WTC11 (cell line): ENCODE results near the gene NINL. TPM values are rescaled to one million over a fixed set of nuclear protein-coding genes. Genes with fewer than 3 reads are reported as not detected.

ENCODE experiments used
- ATAC-seq: fragments of 200-7000 bp; cut with Tn5 transposase; 2 replicates; pipeline ENCODE4 v1.10.0; 2021; ENCODE audit warnings: mild to moderate bottlenecking, moderate library complexity
- CTCF ChIA-PET: fragments of 300-600 bp; sonication (Branson Sonifier 250); formaldehyde crosslinking; loops from one replicate; lab custom pipeline; 2021; ENCODE audit warnings: antibody characterized with exemption; lab: Charles Lee
- POLR2A ChIA-PET: fragments of 350-600 bp; sonication (Branson Sonifier 250); formaldehyde crosslinking; loops from one replicate; lab custom pipeline; 2021; ENCODE audit warnings: antibody characterized with exemption; lab: Charles Lee
- DNase-seq: peaks from one replicate; pipeline ENCODE4 v3.0.0; 2021; ENCODE audit warnings: low spot score
- H3K27ac Mint-ChIP-seq: 2 replicates; pipeline ENCODE4 v1.8.0; 2021; ENCODE audit warnings: mixed read lengths
- H3K27me3 Mint-ChIP-seq: 2 replicates; pipeline ENCODE4 v1.8.0; 2021; ENCODE audit warnings: low read depth, mild to moderate bottlenecking, moderate library complexity, mixed read lengths
- H3K36me3 Mint-ChIP-seq: 2 replicates; pipeline ENCODE4 v1.8.0; 2021; ENCODE audit warnings: mixed read lengths
- H3K4me1 Mint-ChIP-seq: 2 replicates; pipeline ENCODE4 v1.8.0; 2022; ENCODE audit warnings: mixed read lengths
- H3K4me3 Mint-ChIP-seq: 2 replicates; pipeline ENCODE4 v1.8.0; 2021; ENCODE audit warnings: mild to moderate bottlenecking, moderate library complexity, mixed read lengths
- H3K9me3 Mint-ChIP-seq: 2 replicates; pipeline ENCODE4 v1.8.0; 2021; ENCODE audit warnings: mixed read lengths
- AR ChIP-seq: fragments of 250-450 bp; sonication (Bioruptor Pico); IDR thresholded peaks from 2 replicates; pipeline ENCODE4 v1.9.0; 2021; ENCODE audit warnings: mild to moderate bottlenecking
- ESRRA ChIP-seq: sonication (generic); formaldehyde crosslinking; IDR thresholded peaks from 2 replicates; pipeline ENCODE4 v1.8.1; 2022; ENCODE audit warnings: mild to moderate bottlenecking, missing genetic modification reagents, borderline replicate concordance
- FOXK1 ChIP-seq: sonication (generic); formaldehyde crosslinking; IDR thresholded peaks from 2 replicates; pipeline ENCODE4 v1.8.0; 2022; ENCODE audit warnings: mild to moderate bottlenecking, moderate library complexity, missing genetic modification reagents
- JUN ChIP-seq: sonication (generic); formaldehyde crosslinking; IDR thresholded peaks from 2 replicates; pipeline ENCODE4 v1.8.0; 2023; ENCODE audit warnings: mild to moderate bottlenecking, missing genetic modification reagents
- PRDM15 ChIP-seq: sonication (generic); formaldehyde crosslinking; IDR thresholded peaks from 2 replicates; pipeline ENCODE4 v1.8.0; 2022; ENCODE audit warnings: missing genetic modification reagents
- TCF7 ChIP-seq: sonication (generic); formaldehyde crosslinking; IDR thresholded peaks from 2 replicates; pipeline ENCODE4 v1.8.0; 2022; ENCODE audit warnings: mild to moderate bottlenecking, low read depth, missing genetic modification reagents, moderate library complexity
- ZNF232 ChIP-seq: sonication (generic); formaldehyde crosslinking; IDR thresholded peaks from 2 replicates; pipeline ENCODE4 v1.8.0; 2022; ENCODE audit warnings: mild to moderate bottlenecking, missing genetic modification reagents
- total RNA-seq: library from RNA; stranded (reverse); gene quantifications from 3 replicates; pipeline ENCODE4 v1.2.3, GENCODE V29; 2021
- TF ChIP-seq, protein P1 (sequence below): sonication (generic); formaldehyde crosslinking; conservative IDR thresholded peaks from 2 replicates; pipeline ENCODE4 v1.8.1; 2023; ENCODE audit warnings: mild to moderate bottlenecking, low read depth, missing genetic modification reagents, moderate library complexity
- TF ChIP-seq, protein P2 (sequence below): sonication (generic); formaldehyde crosslinking; IDR thresholded peaks from 2 replicates; pipeline ENCODE4 v1.8.1; 2023; ENCODE audit warnings: mild to moderate bottlenecking, missing genetic modification reagents, moderate library complexity
- TF ChIP-seq, protein P3 (sequence below): sonication (generic); formaldehyde crosslinking; IDR thresholded peaks from 2 replicates; pipeline ENCODE4 v1.8.0; 2022; ENCODE audit warnings: mild to moderate bottlenecking, missing genetic modification reagents

Gene NINL
- total RNA-seq, 1 experiment from 2014 or later = 36.0 TPM

- H3K36me3 Mint-ChIP-seq = peaks cover 38% of the 10 kb centered on the region
- CTCF ChIA-PET = no interaction called here
Observed at GRCh38 chr20:25468126-25469075, 116.9 kb downstream of the NINL start.

DNA sequence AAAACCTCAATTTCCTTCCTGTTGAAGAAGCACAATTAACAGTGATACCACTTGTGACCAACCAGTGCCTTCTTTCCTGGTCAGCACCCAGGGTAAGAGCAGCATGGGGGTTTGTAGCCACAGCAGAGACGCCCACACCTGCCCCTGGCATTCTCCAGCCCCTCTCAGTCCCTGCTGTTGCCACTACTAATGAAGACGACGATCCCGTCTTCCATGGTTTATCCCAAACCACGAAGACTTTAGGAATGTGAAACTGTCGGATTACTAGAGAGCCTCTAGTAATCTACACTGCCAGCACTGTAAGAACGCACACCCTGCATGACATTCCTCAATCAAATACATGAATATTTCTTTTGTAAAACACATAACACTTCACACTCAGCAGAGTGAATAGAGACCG is 117.9 kb downstream of the NINL start:
- ChIA-PET POLR2A (no interaction called here), CTCF (interaction anchor here (1.5 kb wide), 1 partner anchor 9 kb away, joined by 4 read pairs; no protein-coding TSS in a partner anchor)
- DNase-seq = no peak
- ATAC-seq = no peak
- no peaks in the 10 kb centered on the region for H3K9me3 Mint-ChIP-seq
- H3K27me3 Mint-ChIP-seq = no peaks in the 10 kb centered on the region; the same call in 1 of the 2 replicates
- no peak overlapping the region for H3K27ac Mint-ChIP-seq
- peaks cover 34% of the 10 kb centered on the region for H3K36me3 Mint-ChIP-seq
- H3K4me1 Mint-ChIP-seq = peaks cover 3% of the 10 kb centered on the region; the same call in 1 of the 2 replicates
- TF ChIP-seq FOXK1 (CRISPR knock-in tag) = no peak
- TF ChIP-seq, protein P1, sequence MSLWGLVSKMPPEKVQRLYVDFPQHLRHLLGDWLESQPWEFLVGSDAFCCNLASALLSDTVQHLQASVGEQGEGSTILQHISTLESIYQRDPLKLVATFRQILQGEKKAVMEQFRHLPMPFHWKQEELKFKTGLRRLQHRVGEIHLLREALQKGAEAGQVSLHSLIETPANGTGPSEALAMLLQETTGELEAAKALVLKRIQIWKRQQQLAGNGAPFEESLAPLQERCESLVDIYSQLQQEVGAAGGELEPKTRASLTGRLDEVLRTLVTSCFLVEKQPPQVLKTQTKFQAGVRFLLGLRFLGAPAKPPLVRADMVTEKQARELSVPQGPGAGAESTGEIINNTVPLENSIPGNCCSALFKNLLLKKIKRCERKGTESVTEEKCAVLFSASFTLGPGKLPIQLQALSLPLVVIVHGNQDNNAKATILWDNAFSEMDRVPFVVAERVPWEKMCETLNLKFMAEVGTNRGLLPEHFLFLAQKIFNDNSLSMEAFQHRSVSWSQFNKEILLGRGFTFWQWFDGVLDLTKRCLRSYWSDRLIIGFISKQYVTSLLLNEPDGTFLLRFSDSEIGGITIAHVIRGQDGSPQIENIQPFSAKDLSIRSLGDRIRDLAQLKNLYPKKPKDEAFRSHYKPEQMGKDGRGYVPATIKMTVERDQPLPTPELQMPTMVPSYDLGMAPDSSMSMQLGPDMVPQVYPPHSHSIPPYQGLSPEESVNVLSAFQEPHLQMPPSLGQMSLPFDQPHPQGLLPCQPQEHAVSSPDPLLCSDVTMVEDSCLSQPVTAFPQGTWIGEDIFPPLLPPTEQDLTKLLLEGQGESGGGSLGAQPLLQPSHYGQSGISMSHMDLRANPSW (CRISPR knock-in tag) = no peak
- TF ChIP-seq JUN = no peak
- TF ChIP-seq ESRRA (CRISPR knock-in tag) = no peak
- TF ChIP-seq, all 79 proteins: peak for 0
- H3K4me3 Mint-ChIP-seq = no peak overlapping the region

More at GRCh38 chr20:25468126-25469075, 116.9 kb downstream of the NINL start:
- POLR2A ChIA-PET = no interaction called here
- Mint-ChIP-seq H3K4me3 (no peak overlapping the region), H3K27ac (no peak overlapping the region; the same call in 1 of the 2 replicates), H3K9me3 (no peaks in the 10 kb centered on the region), H3K4me1 (peaks cover 3% of the 10 kb centered on the region; the same call in 1 of the 2 replicates), H3K27me3 (no peaks in the 10 kb centered on the region; the same call in 1 of the 2 replicates)
- ATAC-seq (no peak), DNase-seq (no peak)
- TF ChIP-seq TCF7 (no peak), PRDM15 (CRISPR knock-in tag) (no peak), ZNF232 (CRISPR knock-in tag) (no peak), JUN (no peak)
- TF ChIP-seq, protein P2, sequence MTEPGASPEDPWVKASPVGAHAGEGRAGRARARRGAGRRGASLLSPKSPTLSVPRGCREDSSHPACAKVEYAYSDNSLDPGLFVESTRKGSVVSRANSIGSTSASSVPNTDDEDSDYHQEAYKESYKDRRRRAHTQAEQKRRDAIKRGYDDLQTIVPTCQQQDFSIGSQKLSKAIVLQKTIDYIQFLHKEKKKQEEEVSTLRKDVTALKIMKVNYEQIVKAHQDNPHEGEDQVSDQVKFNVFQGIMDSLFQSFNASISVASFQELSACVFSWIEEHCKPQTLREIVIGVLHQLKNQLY (CRISPR knock-in tag) = no peak
- TF ChIP-seq, protein P1 (CRISPR knock-in tag) = no peak

DNA sequence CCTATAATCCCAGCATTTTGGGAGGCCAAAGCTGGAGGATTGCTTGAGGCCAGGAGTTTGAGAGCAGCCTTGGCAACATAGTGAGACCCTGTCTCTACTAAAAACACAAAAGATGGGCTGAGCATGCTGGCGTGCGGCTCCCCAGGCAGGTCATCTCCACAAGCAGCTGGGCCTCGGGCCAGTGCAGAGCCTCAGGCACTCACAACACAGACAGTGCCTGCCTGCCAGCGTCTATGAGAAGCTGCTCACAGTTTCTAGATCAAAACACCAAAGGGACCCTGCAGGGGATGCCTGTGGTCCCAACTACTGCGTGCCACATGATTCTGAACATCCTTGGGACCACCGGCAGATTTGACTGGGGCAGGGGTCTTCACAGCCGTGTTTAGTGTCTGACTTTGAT is 118.5 kb downstream of the NINL start:
- no peak for ATAC-seq
- peaks cover 37% of the 10 kb centered on the region for H3K36me3 Mint-ChIP-seq
- H3K4me3 Mint-ChIP-seq = no peak overlapping the region
- CTCF ChIA-PET = interaction anchor here (1.5 kb wide), 1 partner anchor 9 kb away, joined by 4 read pairs; no protein-coding TSS in a partner anchor
- no peaks in the 10 kb centered on the region; the same call in 1 of the 2 replicates for H3K27me3 Mint-ChIP-seq
- POLR2A ChIA-PET = no interaction called here
- H3K27ac Mint-ChIP-seq = no peak overlapping the region
- DNase-seq = no peak
- peaks cover 3% of the 10 kb centered on the region; the same call in 1 of the 2 replicates for H3K4me1 Mint-ChIP-seq
- no peaks in the 10 kb centered on the region for H3K9me3 Mint-ChIP-seq
- no peak for TF ChIP-seq AR (CRISPR knock-in tag)
- TF ChIP-seq, protein P3, sequence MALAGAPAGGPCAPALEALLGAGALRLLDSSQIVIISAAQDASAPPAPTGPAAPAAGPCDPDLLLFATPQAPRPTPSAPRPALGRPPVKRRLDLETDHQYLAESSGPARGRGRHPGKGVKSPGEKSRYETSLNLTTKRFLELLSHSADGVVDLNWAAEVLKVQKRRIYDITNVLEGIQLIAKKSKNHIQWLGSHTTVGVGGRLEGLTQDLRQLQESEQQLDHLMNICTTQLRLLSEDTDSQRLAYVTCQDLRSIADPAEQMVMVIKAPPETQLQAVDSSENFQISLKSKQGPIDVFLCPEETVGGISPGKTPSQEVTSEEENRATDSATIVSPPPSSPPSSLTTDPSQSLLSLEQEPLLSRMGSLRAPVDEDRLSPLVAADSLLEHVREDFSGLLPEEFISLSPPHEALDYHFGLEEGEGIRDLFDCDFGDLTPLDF (CRISPR knock-in tag) = no peak
